ENCODE measurements around the gene MAP1B.

- TF ChIP-seq POLR2AphosphoS5 (IDR thresholded peaks at IDR 0.05) (no peak), CTCF (IDR thresholded peaks at IDR 0.05) (no peak), POLR2A (IDR thresholded peaks at IDR 0.05) (no peak)
Measured at GRCh38 chr5:72195581-72195980, 88.3 kb downstream of the MAP1B start.
